Suprapubic skin (tissue), 4 donors: Measurements from ENCODE around the gene BPI.

Source experiments
- POLR2A ChIP-seq, 2 donors: fragments of 450-650 bp; IDR thresholded peaks; one replicate each; pipeline ENCODE4 v1.6.1; 2017; ENCODE audit warnings: antibody characterized with exemption in 2 of 2, mild to moderate bottlenecking in 2 of 2, moderate library complexity in 2 of 2
- POLR2AphosphoS5 ChIP-seq, 3 donors: sonication (generic); formaldehyde crosslinking; IDR thresholded peaks; one replicate each; pipeline ENCODE4 v1.6.1; 2017; ENCODE audit warnings: antibody characterized with exemption in 3 of 3
- TF ChIP-seq, protein P1 (sequence below), 2 donors: fragments of 200-600 bp in 1 of 2; fragments of 450-650 bp in 1 of 2; sonication (generic) in 1 of 2; IDR thresholded peaks; one replicate each; pipeline ENCODE4 v1.5.1; 2016 to 2019; ENCODE audit warnings: antibody characterized with exemption in 2 of 2, mild to moderate bottlenecking in 1 of 2, moderate library complexity in 1 of 2

DNA sequence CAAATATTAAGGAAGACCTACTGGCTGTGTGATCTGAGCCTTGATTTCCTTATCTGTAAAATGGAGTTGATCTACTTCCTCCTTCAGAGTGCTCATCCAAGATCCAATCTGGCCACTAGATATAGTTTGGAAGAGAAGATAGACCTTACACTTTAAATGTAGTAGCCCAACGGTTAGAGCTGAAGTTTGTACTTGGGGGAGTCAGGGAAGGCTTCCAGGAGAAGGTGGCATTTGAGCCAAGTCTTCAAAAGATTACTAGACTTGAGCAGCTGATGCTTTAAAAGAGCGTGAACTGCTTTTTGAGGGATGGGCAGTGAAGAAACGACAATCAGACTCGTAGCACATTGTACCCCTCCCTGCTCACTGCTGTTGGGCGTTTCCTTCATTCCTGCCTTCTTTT is 45.9 kb downstream of the BPI start:
- TF ChIP-seq, protein P1, sequence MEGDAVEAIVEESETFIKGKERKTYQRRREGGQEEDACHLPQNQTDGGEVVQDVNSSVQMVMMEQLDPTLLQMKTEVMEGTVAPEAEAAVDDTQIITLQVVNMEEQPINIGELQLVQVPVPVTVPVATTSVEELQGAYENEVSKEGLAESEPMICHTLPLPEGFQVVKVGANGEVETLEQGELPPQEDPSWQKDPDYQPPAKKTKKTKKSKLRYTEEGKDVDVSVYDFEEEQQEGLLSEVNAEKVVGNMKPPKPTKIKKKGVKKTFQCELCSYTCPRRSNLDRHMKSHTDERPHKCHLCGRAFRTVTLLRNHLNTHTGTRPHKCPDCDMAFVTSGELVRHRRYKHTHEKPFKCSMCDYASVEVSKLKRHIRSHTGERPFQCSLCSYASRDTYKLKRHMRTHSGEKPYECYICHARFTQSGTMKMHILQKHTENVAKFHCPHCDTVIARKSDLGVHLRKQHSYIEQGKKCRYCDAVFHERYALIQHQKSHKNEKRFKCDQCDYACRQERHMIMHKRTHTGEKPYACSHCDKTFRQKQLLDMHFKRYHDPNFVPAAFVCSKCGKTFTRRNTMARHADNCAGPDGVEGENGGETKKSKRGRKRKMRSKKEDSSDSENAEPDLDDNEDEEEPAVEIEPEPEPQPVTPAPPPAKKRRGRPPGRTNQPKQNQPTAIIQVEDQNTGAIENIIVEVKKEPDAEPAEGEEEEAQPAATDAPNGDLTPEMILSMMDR (IDR thresholded peaks at IDR 0.05), result no peak
- no peak for TF ChIP-seq POLR2A (IDR thresholded peaks at IDR 0.05)
- TF ChIP-seq POLR2AphosphoS5 (IDR thresholded peaks at IDR 0.05), result no peak
